HUES48 (cell line): Measurements from ENCODE around the gene FIP1L1.
"Not testable (repeated sequence)": the region's sequence is repeated elsewhere in the genome, so short reads cannot be mapped to it uniquely, and the experiment has no call there.

Experiments
- H3K27ac ChIP-seq: one replicate; pipeline ENCODE4 v1.7.0; 2013; ENCODE audit warnings: low read depth, low read length, inconsistent platforms
- H3K27me3 ChIP-seq: 2 replicates; pipeline ENCODE4 v1.6.1; 2013; ENCODE audit warnings: mild to moderate bottlenecking, low read length; ENCODE audit not compliant: control insufficient read depth, insufficient read depth
- H3K36me3 ChIP-seq: 2 replicates; pipeline ENCODE4 v1.6.1; 2013; ENCODE audit warnings: low read length; ENCODE audit not compliant: control insufficient read depth, insufficient read depth
- H3K4me1 ChIP-seq: 2 replicates; pipeline ENCODE4 v1.6.1; 2013; ENCODE audit warnings: mild to moderate bottlenecking, low read length; ENCODE audit not compliant: control insufficient read depth, insufficient read depth
- H3K4me3 ChIP-seq: 2 replicates; pipeline ENCODE4 v1.5.1; 2013; ENCODE audit warnings: mild to moderate bottlenecking, low read depth, low read length
- H3K9ac ChIP-seq: 2 replicates; pipeline ENCODE4 v1.6.1; 2013; ENCODE audit warnings: mild to moderate bottlenecking, low read depth, low read length, moderate library complexity
- H3K9me3 ChIP-seq: 2 replicates; pipeline ENCODE4 v1.6.1; 2013; ENCODE audit warnings: low read length; ENCODE audit not compliant: control insufficient read depth, insufficient read depth

The FIP1L1 gene

DNA sequence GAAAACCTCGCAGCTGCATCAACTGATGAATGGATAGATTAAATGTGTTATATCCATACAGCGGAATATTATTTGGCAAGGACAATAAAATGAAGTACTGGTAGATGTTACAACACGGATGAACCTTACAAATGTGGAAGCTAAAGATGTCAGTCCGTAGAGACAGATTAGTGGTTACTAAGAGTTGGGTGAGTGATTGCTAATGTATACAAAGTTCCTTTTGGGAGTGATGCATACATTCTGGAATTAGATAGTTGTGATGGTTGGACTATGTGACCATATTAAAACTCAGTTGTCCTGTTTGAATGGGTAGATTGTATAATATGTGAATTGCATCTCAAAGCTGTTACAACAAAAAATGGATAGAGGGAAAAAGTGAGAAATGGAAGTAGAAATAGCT, 2.8 kb downstream of the FIP1L1 start:
- Histone ChIP-seq H3K4me1 (peaks cover 16% of the 10 kb centered on the region; the same call in 1 of the 2 replicates), H3K9ac (no peak overlapping the region), H3K9me3 (no peaks in the 10 kb centered on the region)

GRCh38 chr4:53409479-53409878, 32.0 kb downstream of the FIP1L1 start:
- not testable (repeated sequence) for H3K36me3 ChIP-seq, H3K4me3 ChIP-seq, H3K27ac ChIP-seq, H3K9me3 ChIP-seq, H3K27me3 ChIP-seq, H3K9ac ChIP-seq, H3K4me1 ChIP-seq

More for the DNA sequence above, 2.8 kb downstream of the FIP1L1 start:
- H3K27ac ChIP-seq = no peak overlapping the region
- no peak overlapping the region for H3K4me3 ChIP-seq
- no peaks in the 10 kb centered on the region for H3K27me3 ChIP-seq
- H3K36me3 ChIP-seq = peaks cover 52% of the 10 kb centered on the region

DNA sequence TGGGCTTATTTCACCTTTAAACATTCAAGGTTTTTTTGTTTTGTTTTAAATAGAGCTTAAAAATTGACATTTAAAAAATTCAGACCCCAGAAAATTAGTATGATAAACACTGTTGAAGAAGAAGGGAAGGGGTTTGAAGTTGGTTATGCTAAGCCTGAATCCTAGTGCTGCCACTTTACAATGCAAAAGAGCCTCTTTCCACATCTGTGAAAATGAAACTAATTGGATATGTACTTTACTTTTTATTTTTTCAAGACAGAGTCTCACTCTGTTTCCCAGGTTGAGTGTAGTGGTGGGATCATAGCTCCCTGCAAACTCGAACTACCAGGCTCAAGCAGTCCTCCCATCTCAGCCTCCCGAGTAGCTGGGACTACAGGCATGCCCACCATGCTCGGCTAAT, 41.8 kb downstream of the FIP1L1 start:
- no peaks in the 10 kb centered on the region for H3K4me1 ChIP-seq
- H3K36me3 ChIP-seq = peaks cover 29% of the 10 kb centered on the region
- no peak overlapping the region for H3K4me3 ChIP-seq
- H3K9ac ChIP-seq = no peak overlapping the region
- H3K27ac ChIP-seq = no peak overlapping the region
- no peaks in the 10 kb centered on the region for H3K9me3 ChIP-seq
- no peaks in the 10 kb centered on the region for H3K27me3 ChIP-seq

DNA sequence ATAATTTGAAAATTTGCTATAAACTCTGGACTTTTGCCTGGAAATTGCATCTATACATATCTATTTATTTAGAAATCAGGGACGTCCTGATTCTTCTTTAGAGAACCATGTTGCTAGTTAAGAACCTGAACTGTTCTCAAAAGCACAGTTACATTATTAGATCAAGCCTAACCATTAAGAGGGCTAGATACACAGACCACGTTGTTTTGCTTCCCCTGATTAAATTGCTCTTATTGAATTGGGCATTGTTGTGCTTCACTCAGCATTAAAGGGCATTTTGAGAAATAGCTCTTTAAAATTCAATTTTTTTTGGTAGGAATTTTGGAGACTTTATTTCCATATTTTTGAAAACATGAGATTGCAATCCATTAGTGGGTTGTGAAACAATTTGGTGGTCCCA, 44.4 kb downstream of the FIP1L1 start:
- Histone ChIP-seq H3K9me3 (no peaks in the 10 kb centered on the region), H3K27ac (no peak overlapping the region), H3K27me3 (no peaks in the 10 kb centered on the region), H3K4me1 (no peaks in the 10 kb centered on the region), H3K9ac (no peak overlapping the region), H3K4me3 (no peak overlapping the region), H3K36me3 (peaks cover 29% of the 10 kb centered on the region)

DNA sequence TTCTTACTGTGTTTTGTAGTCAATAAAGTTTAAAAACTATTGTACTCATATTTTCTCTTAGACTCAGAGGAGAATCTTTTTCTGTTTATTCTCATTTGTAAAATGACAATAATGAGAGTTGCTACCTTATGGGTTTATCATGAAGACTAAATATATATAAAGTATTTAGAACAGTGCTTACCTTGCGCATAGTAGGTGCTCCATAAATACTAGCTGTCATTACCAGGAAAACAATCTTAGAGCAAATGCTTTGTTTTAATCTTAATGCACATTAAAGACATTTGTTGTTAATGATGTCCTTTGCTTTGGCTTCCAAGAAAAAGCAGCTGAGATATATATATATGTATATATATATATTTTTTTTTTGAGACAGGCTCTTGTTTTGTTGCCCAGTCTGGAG, 44.9 kb downstream of the FIP1L1 start:
- Histone ChIP-seq H3K9me3 (no peaks in the 10 kb centered on the region), H3K27ac (no peak overlapping the region), H3K4me3 (no peak overlapping the region), H3K4me1 (no peaks in the 10 kb centered on the region), H3K36me3 (peaks cover 31% of the 10 kb centered on the region), H3K9ac (no peak overlapping the region), H3K27me3 (no peaks in the 10 kb centered on the region)

GRCh38 chr4:53424280-53424679, 46.8 kb downstream of the FIP1L1 start:
- no peaks in the 10 kb centered on the region for H3K9me3 ChIP-seq
- no peak overlapping the region for H3K27ac ChIP-seq
- H3K9ac ChIP-seq = no peak overlapping the region
- no peak overlapping the region for H3K4me3 ChIP-seq
- no peaks in the 10 kb centered on the region for H3K4me1 ChIP-seq
- no peaks in the 10 kb centered on the region for H3K27me3 ChIP-seq
- H3K36me3 ChIP-seq = peaks cover 44% of the 10 kb centered on the region

- Histone ChIP-seq H3K36me3 (peaks cover 70% of the 10 kb centered on the region), H3K27me3 (no peaks in the 10 kb centered on the region), H3K27ac (no peak overlapping the region), H3K9me3 (no peaks in the 10 kb centered on the region), H3K4me3 (no peak overlapping the region), H3K4me1 (no peaks in the 10 kb centered on the region), H3K9ac (no peak overlapping the region)
Measured at GRCh38 chr4:53427366-53427765, 49.9 kb downstream of the FIP1L1 start.

DNA sequence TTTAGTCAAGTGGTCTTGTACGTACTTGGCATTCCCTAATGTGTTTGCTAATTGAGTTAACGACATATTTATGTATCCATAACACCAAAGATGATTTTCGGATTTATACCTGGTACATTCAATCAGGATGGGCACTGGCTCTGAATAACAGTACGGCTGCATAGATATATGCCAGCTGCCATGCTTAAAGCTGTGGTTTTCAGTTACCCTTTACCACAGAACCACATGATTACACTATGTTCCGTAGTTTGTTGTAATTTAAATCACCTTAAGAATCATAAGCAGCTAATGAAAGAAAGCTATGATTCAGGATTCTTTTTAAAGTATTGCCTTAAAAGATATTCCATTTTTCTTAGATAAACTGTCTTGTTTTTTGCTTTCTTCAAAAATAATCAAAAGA, 53.6 kb downstream of the FIP1L1 start:
- H3K27me3 ChIP-seq = no peaks in the 10 kb centered on the region
- H3K4me3 ChIP-seq = no peak overlapping the region
- no peaks in the 10 kb centered on the region for H3K4me1 ChIP-seq
- no peak overlapping the region for H3K27ac ChIP-seq
- H3K36me3 ChIP-seq = peaks cover 81% of the 10 kb centered on the region
- no peaks in the 10 kb centered on the region for H3K9me3 ChIP-seq
- H3K9ac ChIP-seq = no peak overlapping the region

DNA sequence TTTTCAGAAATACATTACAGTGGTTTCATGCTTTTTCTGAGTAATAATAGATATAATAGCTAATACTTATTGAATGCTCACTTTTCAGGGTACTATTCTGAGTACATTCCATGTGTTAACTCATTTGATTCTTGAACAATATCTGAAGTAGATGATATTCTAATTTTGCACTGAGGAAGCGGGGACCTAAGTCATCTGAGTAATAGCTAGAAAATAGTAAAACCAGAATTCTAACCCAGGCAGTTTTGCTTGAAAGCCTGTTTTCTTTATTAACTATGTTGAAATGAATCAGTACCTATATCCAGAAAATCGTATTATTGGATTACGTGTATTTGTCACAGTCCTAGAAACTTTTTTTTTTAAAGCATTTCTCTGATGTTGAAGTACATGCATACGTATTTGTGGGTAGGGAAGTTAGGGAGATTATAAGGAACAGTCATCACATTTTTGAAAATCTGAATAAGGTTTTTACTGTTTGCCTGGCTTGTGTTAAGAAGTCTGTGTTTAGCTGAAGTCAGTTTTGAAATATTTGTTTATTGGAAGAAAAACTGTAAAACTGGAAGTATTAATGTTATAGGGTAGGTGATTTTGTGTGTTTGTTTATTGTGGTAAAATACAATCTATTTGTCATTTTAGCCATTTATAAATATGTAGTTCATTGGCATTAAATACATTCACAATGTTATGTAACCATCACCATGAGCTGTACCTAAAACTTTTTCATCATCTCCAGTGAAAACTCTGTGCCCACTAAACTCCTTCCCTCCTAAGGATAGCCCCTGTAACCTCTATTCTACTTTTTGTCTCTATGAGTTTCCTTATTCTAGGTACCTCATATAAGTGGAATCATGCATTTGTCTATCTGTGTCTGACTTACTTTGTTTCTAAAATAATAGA, 55.3 kb downstream of the FIP1L1 start:
- H3K36me3 ChIP-seq = peaks cover 70% of the 10 kb centered on the region
- H3K9me3 ChIP-seq = no peaks in the 10 kb centered on the region
- no peak overlapping the region for H3K4me3 ChIP-seq
- no peak overlapping the region for H3K9ac ChIP-seq
- no peaks in the 10 kb centered on the region for H3K4me1 ChIP-seq
- H3K27me3 ChIP-seq = no peaks in the 10 kb centered on the region
- H3K27ac ChIP-seq = no peak overlapping the region

DNA sequence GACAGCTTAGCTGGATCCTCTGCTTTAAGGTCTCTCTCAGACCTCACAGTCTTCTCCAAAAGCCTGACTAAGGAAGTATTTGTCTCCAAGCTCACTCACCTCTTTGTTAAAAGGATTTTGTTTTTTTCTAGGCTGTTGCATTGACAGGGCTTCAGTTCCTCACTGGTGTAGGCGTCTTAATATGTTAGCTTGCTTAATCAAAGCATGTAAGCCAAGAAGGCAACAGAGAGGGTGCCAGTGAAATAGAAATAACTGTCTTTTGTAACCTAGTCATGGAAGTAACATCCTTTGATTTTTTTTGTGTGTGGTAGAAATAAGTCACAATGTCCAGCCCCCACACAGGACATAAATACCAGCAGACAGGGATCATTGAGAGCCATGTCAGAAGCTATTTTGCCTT, 58.8 kb downstream of the FIP1L1 start:
- Histone ChIP-seq H3K9ac (no peak overlapping the region), H3K27ac (no peak overlapping the region), H3K27me3 (no peaks in the 10 kb centered on the region), H3K4me1 (no peaks in the 10 kb centered on the region), H3K9me3 (no peaks in the 10 kb centered on the region), H3K4me3 (no peak overlapping the region), H3K36me3 (peaks cover 58% of the 10 kb centered on the region)

- H3K4me3 ChIP-seq = no peak overlapping the region
- peaks cover 71% of the 10 kb centered on the region for H3K36me3 ChIP-seq
- H3K9ac ChIP-seq = no peak overlapping the region
- no peak overlapping the region for H3K27ac ChIP-seq
- no peaks in the 10 kb centered on the region for H3K27me3 ChIP-seq
- no peaks in the 10 kb centered on the region for H3K4me1 ChIP-seq
- H3K9me3 ChIP-seq = no peaks in the 10 kb centered on the region
Measured at GRCh38 chr4:53441564-53441963, 64.1 kb downstream of the FIP1L1 start.
